ENCODE measurements around the gene HEXIM1. TPM values are rescaled to one million over a fixed set of nuclear protein-coding genes. Genes with fewer than 3 reads are reported as not detected.

HEXIM1 gene, protein sequence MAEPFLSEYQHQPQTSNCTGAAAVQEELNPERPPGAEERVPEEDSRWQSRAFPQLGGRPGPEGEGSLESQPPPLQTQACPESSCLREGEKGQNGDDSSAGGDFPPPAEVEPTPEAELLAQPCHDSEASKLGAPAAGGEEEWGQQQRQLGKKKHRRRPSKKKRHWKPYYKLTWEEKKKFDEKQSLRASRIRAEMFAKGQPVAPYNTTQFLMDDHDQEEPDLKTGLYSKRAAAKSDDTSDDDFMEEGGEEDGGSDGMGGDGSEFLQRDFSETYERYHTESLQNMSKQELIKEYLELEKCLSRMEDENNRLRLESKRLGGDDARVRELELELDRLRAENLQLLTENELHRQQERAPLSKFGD
- 36.1 TPM for polyA plus RNA-seq
- long read RNA-seq, donor 1, transcript HEXIM1-201 (1 exons, 3,600 nt): major isoform, 34 of 34 reads
- long read RNA-seq, donor 1, partial matches to known transcripts: 0 of 34 reads
- long read RNA-seq, donor 1, other reads (novel, unspliced or antisense): 0 of 34 reads
- long read RNA-seq, donor 2, transcript HEXIM1-201 (1 exons, 3,600 nt): major isoform, 98 of 98 reads
- long read RNA-seq, donor 2, partial matches to known transcripts: 0 of 98 reads
- long read RNA-seq, donor 2, other reads (novel, unspliced or antisense): 0 of 98 reads
- long read RNA-seq, donor 3: 0 reads
- long read RNA-seq, donor 4, transcript HEXIM1-201 (1 exons, 3,600 nt): major isoform, 8 of 8 reads
- long read RNA-seq, donor 4, partial matches to known transcripts: 0 of 8 reads
- long read RNA-seq, donor 4, other reads (novel, unspliced or antisense): 0 of 8 reads
- long read RNA-seq, donor 5, transcript HEXIM1-201 (1 exons, 3,600 nt): major isoform, 42 of 42 reads
- long read RNA-seq, donor 5, partial matches to known transcripts: 0 of 42 reads
- long read RNA-seq, donor 5, other reads (novel, unspliced or antisense): 0 of 42 reads
- long read RNA-seq, donor 6, transcript HEXIM1-201 (1 exons, 3,600 nt): major isoform, 61 of 61 reads
- long read RNA-seq, donor 6, partial matches to known transcripts: 0 of 61 reads
- long read RNA-seq, donor 6, other reads (novel, unspliced or antisense): 0 of 61 reads
- long read RNA-seq, donor 7, transcript HEXIM1-201 (1 exons, 3,600 nt): major isoform, 21 of 21 reads
- long read RNA-seq, donor 7, partial matches to known transcripts: 0 of 21 reads
- long read RNA-seq, donor 7, other reads (novel, unspliced or antisense): 0 of 21 reads
- long read RNA-seq, donor 8, transcript HEXIM1-201 (1 exons, 3,600 nt): major isoform, 74 of 74 reads
- long read RNA-seq, donor 8, partial matches to known transcripts: 0 of 74 reads
- long read RNA-seq, donor 8, other reads (novel, unspliced or antisense): 0 of 74 reads
- long read RNA-seq, donor 9, transcript HEXIM1-201 (1 exons, 3,600 nt): major isoform, 36 of 36 reads
- long read RNA-seq, donor 9, partial matches to known transcripts: 0 of 36 reads
- long read RNA-seq, donor 9, other reads (novel, unspliced or antisense): 0 of 36 reads
- long read RNA-seq, donor 10, transcript HEXIM1-201 (1 exons, 3,600 nt): major isoform, 52 of 52 reads
- long read RNA-seq, donor 10, partial matches to known transcripts: 0 of 52 reads
- long read RNA-seq, donor 10, other reads (novel, unspliced or antisense): 0 of 52 reads
- long read RNA-seq, donor 11, transcript HEXIM1-201 (1 exons, 3,600 nt): major isoform, 33 of 33 reads
- long read RNA-seq, donor 11, partial matches to known transcripts: 0 of 33 reads
- long read RNA-seq, donor 11, other reads (novel, unspliced or antisense): 0 of 33 reads

DNA sequence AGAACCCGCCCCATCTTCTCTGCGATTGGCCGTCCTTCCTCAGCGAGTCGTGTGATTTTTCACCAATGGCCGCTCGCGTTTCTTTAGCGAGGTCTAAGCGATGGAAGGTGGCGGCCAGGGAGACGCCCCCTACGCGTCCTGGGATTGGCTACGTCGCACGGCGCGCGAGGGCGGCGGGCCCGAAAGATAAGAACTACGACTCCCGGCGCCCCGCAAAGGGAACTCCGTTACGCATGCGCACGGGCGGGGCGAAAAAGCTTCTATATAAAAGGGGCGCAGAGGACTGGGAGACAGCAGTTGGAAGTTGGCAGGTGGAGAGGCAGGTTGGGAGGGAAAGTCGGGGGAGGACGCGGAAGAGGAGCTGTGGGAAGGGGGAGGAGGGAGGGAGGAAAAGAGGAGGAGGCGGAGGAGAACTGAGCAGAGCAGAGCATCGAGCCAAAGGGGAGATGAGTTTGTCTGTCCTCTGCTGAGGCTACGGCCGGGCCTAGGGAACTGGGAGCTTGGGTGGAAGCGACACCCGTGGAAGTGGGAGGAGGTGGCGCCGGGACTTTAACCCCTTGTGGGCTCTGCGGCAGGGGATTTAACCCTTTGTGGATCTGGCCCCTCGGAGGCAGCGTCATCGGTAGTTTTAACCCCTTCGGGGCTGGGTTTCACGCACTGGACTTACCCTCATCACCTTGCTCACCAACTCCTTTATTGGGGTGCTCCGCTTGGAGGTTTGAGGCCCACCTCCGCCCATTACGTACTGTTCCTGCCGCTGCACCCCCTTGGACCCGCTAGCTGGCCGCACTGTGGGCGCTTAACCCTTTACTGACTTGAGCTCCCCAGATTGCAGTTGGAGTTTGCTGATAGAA lies at the start of gene HEXIM1:
Gene HEXIM1 (plus strand): TSS at position 293 of the 854 bp plus-strand sequence. CDS start 716 bp downstream, outside the sequence.
- no CpG with 5 or more reads among the region's 58 CpGs for WGBS (ENCODE audit: insufficient coverage, low lambda C conversion rate)
- DNase-seq: peak; percentile 100
- Histone ChIP-seq H3K9me3 (ENCODE audit: control insufficient read depth, low read depth, low read length) (no peaks in the 10 kb centered on the region), H3K4me1 (ENCODE audit: control insufficient read depth, insufficient read depth, low read length) (peaks cover 40% of the 10 kb centered on the region), H3K4me3 (ENCODE audit: low read length) (peak within 1 kb of the TSS; percentile 65), H3K27ac (ENCODE audit: low read length) (peak within 1 kb of the TSS; percentile 97), H3K36me3 (ENCODE audit: control insufficient read depth, insufficient read depth, low read length) (no peaks in the 10 kb centered on the region), H3K27me3 (ENCODE audit: control insufficient read depth, insufficient read depth, low read length) (no peaks in the 10 kb centered on the region)

DNA sequence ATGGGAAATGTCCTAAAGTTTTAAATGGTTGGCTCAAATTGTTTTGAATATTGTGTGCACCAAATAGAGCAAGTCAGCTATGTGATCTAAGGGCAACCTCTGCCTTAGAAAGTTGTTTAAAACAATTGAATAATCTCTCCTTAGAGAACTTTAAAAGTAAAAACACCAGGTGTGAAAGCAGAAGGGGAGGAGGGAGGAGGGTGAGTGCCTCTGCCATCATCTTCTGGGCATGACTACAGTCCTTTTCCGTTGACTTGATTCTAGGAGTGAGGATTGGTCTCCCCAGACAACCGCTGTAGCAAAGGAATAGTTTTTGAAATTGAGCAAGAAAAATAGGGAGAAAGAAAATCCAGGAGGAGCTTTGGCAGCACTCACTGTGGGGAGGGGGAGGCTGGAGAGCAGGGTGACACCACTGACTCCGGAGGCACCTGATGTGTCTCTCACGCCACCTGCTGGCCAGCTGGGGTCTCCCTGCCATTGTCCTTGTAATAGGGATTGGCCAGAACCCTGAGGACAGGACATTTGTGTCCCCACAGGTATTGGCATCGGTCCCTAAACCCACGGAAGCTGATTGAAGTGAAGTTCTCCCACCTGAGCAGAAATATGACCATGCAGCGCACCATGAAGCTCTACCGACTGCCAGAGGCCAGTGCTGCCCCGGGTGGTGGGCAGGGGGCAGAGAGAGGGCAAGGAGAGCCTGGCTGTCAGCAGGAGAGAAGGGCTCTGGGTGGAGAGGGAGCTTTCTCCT lies 49.2 kb upstream of the HEXIM1 start:
- H3K27me3 ChIP-seq (ENCODE audit: control insufficient read depth, insufficient read depth, low read length): no peaks in the 10 kb centered on the region
- 29% methylated on average over 1 of the region's 9 CpGs for WGBS (ENCODE audit: insufficient coverage, low lambda C conversion rate)
- H3K4me1 ChIP-seq (ENCODE audit: control insufficient read depth, insufficient read depth, low read length): no peaks in the 10 kb centered on the region
- peaks cover 85% of the 10 kb centered on the region for H3K36me3 ChIP-seq (ENCODE audit: control insufficient read depth, insufficient read depth, low read length)
- no peak overlapping the region for H3K4me3 ChIP-seq (ENCODE audit: low read length)
- no peaks in the 10 kb centered on the region for H3K9me3 ChIP-seq (ENCODE audit: control insufficient read depth, low read depth, low read length)
- no peak overlapping the region for H3K27ac ChIP-seq (ENCODE audit: low read length)
- peak; percentile 67 to 68 for DNase-seq

DNA sequence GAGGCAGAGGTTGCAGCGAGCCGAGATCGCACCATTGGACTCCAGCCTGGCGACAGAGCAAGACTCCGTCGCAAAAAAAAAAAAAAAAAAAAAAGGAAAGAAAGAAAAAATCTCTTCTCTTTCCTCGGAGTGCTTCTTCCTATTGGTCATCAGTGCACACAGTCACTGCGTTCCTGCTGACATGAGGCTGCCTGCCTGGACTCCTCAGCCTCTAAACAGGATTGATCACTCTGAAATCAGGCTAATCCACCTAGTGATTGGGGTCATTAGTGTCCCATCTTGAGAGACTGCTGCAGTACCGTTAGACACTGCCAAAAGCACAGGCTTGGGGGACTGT lies 46.8 kb upstream of the HEXIM1 start:
- no peaks in the 10 kb centered on the region for H3K4me1 ChIP-seq (ENCODE audit: control insufficient read depth, insufficient read depth, low read length)
- H3K27ac ChIP-seq (ENCODE audit: low read length): no peak overlapping the region
- DNase-seq: no peak
- no peaks in the 10 kb centered on the region for H3K27me3 ChIP-seq (ENCODE audit: control insufficient read depth, insufficient read depth, low read length)
- H3K9me3 ChIP-seq (ENCODE audit: control insufficient read depth, low read depth, low read length): no peaks in the 10 kb centered on the region
- H3K4me3 ChIP-seq (ENCODE audit: low read length): no peak overlapping the region
- WGBS (ENCODE audit: insufficient coverage, low lambda C conversion rate): no CpG with 5 or more reads among the region's 9 CpGs
- peaks cover 89% of the 10 kb centered on the region for H3K36me3 ChIP-seq (ENCODE audit: control insufficient read depth, insufficient read depth, low read length)

DNA sequence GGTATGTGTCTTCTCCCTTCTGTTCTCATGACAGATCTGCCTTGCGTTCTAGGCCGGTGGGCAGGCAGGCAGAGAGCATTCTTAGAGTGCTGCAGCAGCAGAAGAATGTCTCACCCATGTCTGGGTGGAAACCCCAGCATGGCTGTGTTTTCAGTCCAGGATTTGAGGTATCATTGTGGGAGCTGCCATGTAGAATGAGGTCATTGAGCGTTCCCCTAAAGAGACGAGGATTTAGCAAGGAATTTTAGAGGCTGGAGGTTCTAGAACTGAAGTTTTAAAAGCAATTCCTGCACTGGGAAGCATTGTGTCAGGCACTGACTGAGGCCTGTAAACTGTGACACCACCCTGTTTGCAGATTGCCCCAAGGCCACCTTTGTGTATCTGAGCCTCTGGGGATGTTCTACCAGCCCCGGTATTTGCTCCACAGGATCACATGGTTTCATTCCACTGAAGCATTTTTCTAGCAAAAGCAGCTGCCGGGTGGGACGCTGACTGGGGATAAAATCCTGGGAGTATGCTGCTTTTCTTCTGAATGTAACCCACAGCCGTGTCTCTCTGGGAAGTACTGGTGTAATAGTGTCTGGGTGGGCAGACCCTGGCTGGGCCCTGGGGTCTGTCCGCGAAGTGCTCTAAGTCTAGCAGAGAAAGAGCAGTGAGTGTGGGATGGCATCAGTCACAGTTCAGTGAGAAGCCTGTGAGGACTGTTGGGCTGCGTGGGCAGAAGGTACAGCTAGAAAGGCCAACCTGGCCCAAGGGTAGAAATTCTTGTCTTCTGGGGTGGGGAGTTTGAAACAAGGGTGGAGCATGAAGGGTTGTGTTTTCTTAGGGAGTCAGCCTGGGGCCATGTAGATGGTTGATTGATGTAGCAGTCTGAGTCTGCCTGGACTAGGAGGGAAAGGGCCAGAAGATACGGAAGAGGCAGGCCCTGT lies 46.1 kb upstream of the HEXIM1 start:
- no peak overlapping the region for H3K4me3 ChIP-seq (ENCODE audit: low read length)
- no peaks in the 10 kb centered on the region for H3K4me1 ChIP-seq (ENCODE audit: control insufficient read depth, insufficient read depth, low read length)
- DNase-seq: no peak
- H3K27me3 ChIP-seq (ENCODE audit: control insufficient read depth, insufficient read depth, low read length): no peaks in the 10 kb centered on the region
- WGBS (ENCODE audit: insufficient coverage, low lambda C conversion rate): no CpG with 5 or more reads among the region's 12 CpGs
- no peaks in the 10 kb centered on the region for H3K9me3 ChIP-seq (ENCODE audit: control insufficient read depth, low read depth, low read length)
- H3K36me3 ChIP-seq (ENCODE audit: control insufficient read depth, insufficient read depth, low read length): peaks cover 89% of the 10 kb centered on the region
- no peak overlapping the region for H3K27ac ChIP-seq (ENCODE audit: low read length)

DNA sequence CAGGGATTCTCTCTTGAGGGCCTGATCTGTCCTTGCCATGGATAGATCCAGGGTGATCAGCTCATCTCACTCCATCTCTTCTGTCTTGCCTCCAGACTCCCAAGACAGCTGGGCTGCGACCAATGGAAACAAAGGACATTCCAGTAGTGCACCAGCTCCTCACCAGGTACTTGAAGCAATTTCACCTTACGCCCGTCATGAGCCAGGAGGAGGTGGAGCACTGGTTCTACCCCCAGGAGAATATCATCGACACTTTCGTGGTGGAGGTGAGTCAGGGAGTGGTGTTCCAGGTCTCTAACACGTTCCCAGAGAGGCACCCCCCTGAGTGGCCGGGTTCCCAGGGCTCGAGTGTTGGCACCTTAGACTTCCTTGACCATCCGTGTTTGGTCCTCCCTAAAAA lies 45.4 kb upstream of the HEXIM1 start:
- peaks cover 89% of the 10 kb centered on the region for H3K36me3 ChIP-seq (ENCODE audit: control insufficient read depth, insufficient read depth, low read length)

DNA sequence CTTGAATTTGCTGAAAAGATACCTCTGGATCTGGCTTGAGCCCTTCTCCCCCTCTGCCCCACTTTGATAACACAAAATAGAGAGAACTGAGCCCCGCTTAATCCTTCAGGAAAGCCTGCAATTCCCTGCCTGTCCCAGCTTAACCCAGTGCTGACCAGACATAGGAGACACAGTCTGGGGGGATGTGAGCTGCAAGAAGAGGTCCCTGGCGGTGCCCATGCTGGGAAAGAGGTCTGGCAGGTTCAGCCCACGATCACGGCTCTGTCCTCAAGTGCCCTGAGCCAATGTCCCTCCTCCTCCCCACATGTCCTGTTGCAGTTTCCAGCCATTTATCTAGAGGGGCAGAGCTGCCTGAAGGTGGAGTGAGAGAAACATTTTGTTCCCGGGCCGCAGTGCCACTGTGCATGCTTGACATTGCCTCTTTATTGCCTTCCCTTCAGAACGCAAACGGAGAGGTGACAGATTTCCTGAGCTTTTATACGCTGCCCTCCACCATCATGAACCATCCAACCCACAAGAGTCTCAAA lies 44.9 kb upstream of the HEXIM1 start:
- H3K9me3 ChIP-seq (ENCODE audit: control insufficient read depth, low read depth, low read length): no peaks in the 10 kb centered on the region
- peaks cover 88% of the 10 kb centered on the region for H3K36me3 ChIP-seq (ENCODE audit: control insufficient read depth, insufficient read depth, low read length)
- H3K27me3 ChIP-seq (ENCODE audit: control insufficient read depth, insufficient read depth, low read length): no peaks in the 10 kb centered on the region
- no peak overlapping the region for H3K4me3 ChIP-seq (ENCODE audit: low read length)
- WGBS (ENCODE audit: insufficient coverage, low lambda C conversion rate): 87% methylated on average over 3 of the region's 9 CpGs
- no peaks in the 10 kb centered on the region for H3K4me1 ChIP-seq (ENCODE audit: control insufficient read depth, insufficient read depth, low read length)
- DNase-seq: no peak
- H3K27ac ChIP-seq (ENCODE audit: low read length): no peak overlapping the region

More for the DNA sequence above, 45.4 kb upstream of the HEXIM1 start:
- no CpG with 5 or more reads among the region's 9 CpGs for WGBS (ENCODE audit: insufficient coverage, low lambda C conversion rate)
- no peaks in the 10 kb centered on the region for H3K27me3 ChIP-seq (ENCODE audit: control insufficient read depth, insufficient read depth, low read length)
- DNase-seq: no peak
- no peaks in the 10 kb centered on the region for H3K4me1 ChIP-seq (ENCODE audit: control insufficient read depth, insufficient read depth, low read length)
- no peak overlapping the region for H3K4me3 ChIP-seq (ENCODE audit: low read length)
- H3K27ac ChIP-seq (ENCODE audit: low read length): no peak overlapping the region
- no peaks in the 10 kb centered on the region for H3K9me3 ChIP-seq (ENCODE audit: control insufficient read depth, low read depth, low read length)

DNA sequence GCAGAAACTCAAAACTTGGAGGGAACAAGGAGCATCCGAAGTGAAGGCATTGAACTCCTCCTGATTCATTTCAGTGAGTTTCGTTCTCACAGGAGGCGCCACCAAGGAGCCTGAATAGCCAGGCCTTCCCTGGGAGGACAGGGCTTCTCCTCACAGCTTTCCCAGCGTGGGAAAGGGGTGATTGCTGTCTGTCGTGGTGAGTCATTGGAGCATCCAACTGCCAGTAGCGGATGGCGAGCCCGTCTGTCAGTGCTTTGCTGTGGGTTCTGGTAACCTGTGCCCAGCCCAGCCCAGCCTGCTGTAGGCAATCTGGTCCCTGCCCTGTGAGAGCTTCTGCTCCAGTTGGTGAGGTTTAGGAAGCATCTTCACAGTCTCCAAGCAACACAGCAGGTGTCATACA lies 44.2 kb upstream of the HEXIM1 start:
- Histone ChIP-seq H3K27ac (ENCODE audit: low read length) (no peak overlapping the region), H3K4me3 (ENCODE audit: low read length) (no peak overlapping the region), H3K27me3 (ENCODE audit: control insufficient read depth, insufficient read depth, low read length) (no peaks in the 10 kb centered on the region), H3K36me3 (ENCODE audit: control insufficient read depth, insufficient read depth, low read length) (peaks cover 87% of the 10 kb centered on the region), H3K4me1 (ENCODE audit: control insufficient read depth, insufficient read depth, low read length) (no peaks in the 10 kb centered on the region), H3K9me3 (ENCODE audit: control insufficient read depth, low read depth, low read length) (no peaks in the 10 kb centered on the region)
- no peak for DNase-seq
- no CpG with 5 or more reads among the region's 8 CpGs for WGBS (ENCODE audit: insufficient coverage, low lambda C conversion rate)

DNA sequence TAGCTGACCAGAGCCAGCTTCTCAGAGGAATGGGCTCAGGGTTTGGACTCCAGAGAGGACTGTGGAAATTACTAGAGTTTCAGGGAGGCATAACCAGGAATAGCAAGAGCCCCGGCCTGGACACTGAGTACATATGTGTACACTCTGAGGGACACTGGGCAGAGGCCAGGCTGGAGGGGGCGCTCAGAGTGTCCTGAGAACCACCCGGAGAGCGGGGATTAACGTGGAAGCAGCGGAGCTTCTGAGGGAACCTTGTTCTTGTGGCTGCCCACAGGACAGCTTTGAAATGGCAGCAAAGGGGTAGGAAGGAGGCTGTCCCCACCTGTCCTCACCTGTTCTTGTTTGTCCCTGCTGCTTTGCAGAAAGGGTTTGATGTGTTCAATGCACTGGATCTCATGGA lies 43.8 kb upstream of the HEXIM1 start:
- WGBS (ENCODE audit: insufficient coverage, low lambda C conversion rate): no CpG with 5 or more reads among the region's 6 CpGs
- DNase-seq: no peak
- H3K9me3 ChIP-seq (ENCODE audit: control insufficient read depth, low read depth, low read length): no peaks in the 10 kb centered on the region
- H3K36me3 ChIP-seq (ENCODE audit: control insufficient read depth, insufficient read depth, low read length): peaks cover 84% of the 10 kb centered on the region
- no peaks in the 10 kb centered on the region for H3K27me3 ChIP-seq (ENCODE audit: control insufficient read depth, insufficient read depth, low read length)
- no peak overlapping the region for H3K4me3 ChIP-seq (ENCODE audit: low read length)
- no peak overlapping the region for H3K27ac ChIP-seq (ENCODE audit: low read length)
- no peaks in the 10 kb centered on the region for H3K4me1 ChIP-seq (ENCODE audit: control insufficient read depth, insufficient read depth, low read length)

Data from large intestine (tissue), 12 donors.